GM12891 (cell line): ENCODE data around the gene ANK3.

ENCODE experiments used
- POLR2A ChIP-seq: IDR thresholded peaks from 2 replicates; pipeline ENCODE4 v1.6.1; 2011; ENCODE audit warnings: low read depth, low read length, control low read depth
- POLR2AphosphoS5 ChIP-seq: IDR thresholded peaks from 2 replicates; pipeline ENCODE4 v1.6.1; 2011; ENCODE audit warnings: low read depth, low read length, control low read depth
- TAF1 ChIP-seq: IDR thresholded peaks from 2 replicates; pipeline ENCODE4 v1.6.1; 2011; ENCODE audit warnings: low read depth, low read length, control low read depth

DNA sequence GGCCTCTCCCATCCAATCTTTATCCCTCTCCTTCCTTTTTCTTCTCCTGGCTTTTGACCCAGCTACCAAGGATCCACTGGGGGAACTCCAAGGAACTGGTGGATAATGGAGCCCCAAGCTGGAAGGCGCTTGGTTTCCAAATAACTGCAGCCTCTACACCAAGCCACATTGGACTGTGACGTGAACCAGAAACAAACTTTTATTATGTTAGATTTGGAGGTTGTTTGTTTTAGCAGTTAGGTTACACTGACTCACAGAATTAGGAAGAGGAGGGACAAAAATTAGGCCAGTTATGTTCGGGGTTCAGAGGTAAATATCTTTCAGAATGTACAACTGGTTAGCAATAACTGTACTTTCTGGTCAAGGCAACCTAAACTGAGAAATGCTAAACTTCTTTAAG, 21.3 kb upstream of the ANK3 start:
- no peak for TF ChIP-seq TAF1
- TF ChIP-seq POLR2AphosphoS5 = no peak
- no peak for TF ChIP-seq POLR2A
